MM.1S (cell line): Measurements from ENCODE around the gene FAM3B.

Experiments
- DNase-seq: peaks from one replicate; pipeline ENCODE4 v3.0.0-alpha.2; 2015
- H2AFZ ChIP-seq: fragments of 300-600 bp; sonication (generic); 2 replicates; pipeline ENCODE4 v1.6.0; 2016; ENCODE audit warnings: antibody characterized with exemption, low read length
- H3F3A ChIP-seq: fragments of 300-600 bp; sonication (generic); 2 replicates; pipeline ENCODE4 v1.6.1; 2016; ENCODE audit warnings: mild to moderate bottlenecking, antibody characterized with exemption, low read length, moderate library complexity, mixed read lengths; ENCODE audit not compliant: insufficient read depth
- H3K27ac ChIP-seq: fragments of 300-600 bp; sonication (generic); 2 replicates; pipeline ENCODE4 v1.5.1; 2016; ENCODE audit warnings: mild to moderate bottlenecking, low read length
- H3K27me3 ChIP-seq: fragments of 300-600 bp; sonication (generic); replicated peaks from 2 replicates; pipeline ENCODE4 v1.6.0; 2016; ENCODE audit warnings: low read length; ENCODE audit not compliant: insufficient read depth
- H3K36me3 ChIP-seq: fragments of 300-600 bp; sonication (generic); replicated peaks from 2 replicates; pipeline ENCODE4 v1.6.1; 2016; ENCODE audit warnings: mild to moderate bottlenecking, low read length, mixed read lengths; ENCODE audit not compliant: insufficient read depth
- H3K4me1 ChIP-seq: fragments of 300-600 bp; sonication (generic); 2 replicates; pipeline ENCODE4 v1.6.1; 2016; ENCODE audit warnings: low read length, mixed read lengths
- H3K4me2 ChIP-seq: fragments of 300-600 bp; sonication (generic); 2 replicates; pipeline ENCODE4 v1.6.0; 2016; ENCODE audit warnings: low read depth, low read length
- H3K4me3 ChIP-seq: fragments of 300-600 bp; sonication (generic); 2 replicates; pipeline ENCODE4 v1.5.1; 2016; ENCODE audit warnings: low read length, mixed read lengths
- H3K79me2 ChIP-seq: fragments of 300-600 bp; sonication (generic); 2 replicates; pipeline ENCODE4 v1.6.1; 2016; ENCODE audit warnings: mixed run types, low read length, mixed read lengths
- H3K9ac ChIP-seq: fragments of 300-600 bp; sonication (generic); 2 replicates; pipeline ENCODE4 v1.6.1; 2016; ENCODE audit warnings: low read length, mixed read lengths
- H3K9me2 ChIP-seq: fragments of 300-600 bp; sonication (generic); replicated peaks from 2 replicates; pipeline ENCODE4 v1.6.1; 2016; ENCODE audit warnings: mild to moderate bottlenecking, low read length, mixed read lengths; ENCODE audit not compliant: insufficient read depth
- H3K9me3 ChIP-seq: fragments of 300-600 bp; sonication (generic); replicated peaks from 2 replicates; pipeline ENCODE4 v1.6.1; 2016; ENCODE audit warnings: mild to moderate bottlenecking, low read length, mixed read lengths; ENCODE audit not compliant: insufficient read depth
- H4K20me1 ChIP-seq: fragments of 300-600 bp; sonication (generic); 2 replicates; pipeline ENCODE4 v1.6.1; 2016; ENCODE audit warnings: mild to moderate bottlenecking, low read length, moderate library complexity, mixed read lengths; ENCODE audit not compliant: insufficient read depth
- CTCF ChIP-seq: fragments of 300-600 bp; sonication (generic); IDR thresholded peaks from 2 replicates; pipeline ENCODE4 v1.5.1; 2016; ENCODE audit warnings: antibody characterized with exemption, low read length, mixed read lengths
- EZH2 ChIP-seq: fragments of 300-600 bp; sonication (generic); optimal IDR thresholded peaks from 2 replicates; pipeline ENCODE3; 2017; ENCODE audit warnings: low read depth, mild to moderate bottlenecking, antibody characterized with exemption, low read length, mixed read lengths
- EZH2phosphoT487 ChIP-seq: fragments of 300-600 bp; sonication (generic); IDR thresholded peaks from 2 replicates; pipeline ENCODE4 v1.6.1; 2018; ENCODE audit warnings: antibody characterized with exemption, low read length

FAM3B gene

GRCh38 chr21:41390043-41390639 is 73.5 kb downstream of the FAM3B start:
- Histone ChIP-seq H3K9me2 (no peaks in the 10 kb centered on the region), H3F3A (no peaks in the 10 kb centered on the region), H3K9ac (no peak overlapping the region), H3K4me1 (no peaks in the 10 kb centered on the region), H3K36me3 (no peaks in the 10 kb centered on the region), H3K4me2 (no peak overlapping the region), H3K4me3 (no peak overlapping the region), H2AFZ (no peak overlapping the region), H3K27me3 (no peaks in the 10 kb centered on the region), H4K20me1 (no peaks in the 10 kb centered on the region), H3K79me2 (no peaks in the 10 kb centered on the region), H3K9me3 (no peaks in the 10 kb centered on the region), H3K27ac (no peak overlapping the region)
- no peak for DNase-seq
- TF ChIP-seq EZH2phosphoT487 (no peak), EZH2 (no peak), CTCF (no peak)

GRCh38 chr21:41393876-41394465 is 77.4 kb downstream of the FAM3B start:
- no peak overlapping the region for H3K4me3 ChIP-seq
- no peaks in the 10 kb centered on the region for H3F3A ChIP-seq
- H3K9me2 ChIP-seq, result no peaks in the 10 kb centered on the region
- H3K79me2 ChIP-seq, result no peaks in the 10 kb centered on the region
- H4K20me1 ChIP-seq, result no peaks in the 10 kb centered on the region
- H2AFZ ChIP-seq, result no peak overlapping the region
- no peaks in the 10 kb centered on the region for H3K4me1 ChIP-seq
- no peaks in the 10 kb centered on the region for H3K36me3 ChIP-seq
- no peaks in the 10 kb centered on the region for H3K27me3 ChIP-seq
- no peak for TF ChIP-seq EZH2phosphoT487
- no peak for TF ChIP-seq EZH2
- no peak for TF ChIP-seq CTCF
- H3K4me2 ChIP-seq, result no peak overlapping the region
- no peak for DNase-seq
- H3K9ac ChIP-seq, result no peak overlapping the region
- H3K27ac ChIP-seq, result no peak overlapping the region
- no peaks in the 10 kb centered on the region for H3K9me3 ChIP-seq

- Histone ChIP-seq H3K27ac (no peak overlapping the region), H3K36me3 (no peaks in the 10 kb centered on the region), H3K79me2 (no peaks in the 10 kb centered on the region), H3K4me2 (no peak overlapping the region), H3K4me1 (no peaks in the 10 kb centered on the region), H3K9ac (no peak overlapping the region), H3K9me3 (no peaks in the 10 kb centered on the region), H2AFZ (no peak overlapping the region), H3K9me2 (no peaks in the 10 kb centered on the region), H3K4me3 (no peak overlapping the region), H4K20me1 (no peaks in the 10 kb centered on the region), H3K27me3 (no peaks in the 10 kb centered on the region), H3F3A (no peaks in the 10 kb centered on the region)
- TF ChIP-seq EZH2phosphoT487, result no peak
- TF ChIP-seq CTCF, result no peak
- no peak for TF ChIP-seq EZH2
- no peak for DNase-seq
Observed at GRCh38 chr21:41396558-41397075, 80.0 kb downstream of the FAM3B start.
